Smooth muscle cell of the coronary artery (primary cell): ENCODE data around the gene MED29. TPM values are rescaled to one million over a fixed set of nuclear protein-coding genes. Genes with fewer than 3 reads are reported as not detected.

Experiments used
- total RNA-seq: library from RNA; depleted of rRNA; stranded (reverse); fragments of >200 nt; gene quantifications from 2 replicates; pipeline ENCODE4 v1.2.3, GENCODE V29; 2014; ENCODE audit warnings: low replicate concordance

MED29 gene, protein sequence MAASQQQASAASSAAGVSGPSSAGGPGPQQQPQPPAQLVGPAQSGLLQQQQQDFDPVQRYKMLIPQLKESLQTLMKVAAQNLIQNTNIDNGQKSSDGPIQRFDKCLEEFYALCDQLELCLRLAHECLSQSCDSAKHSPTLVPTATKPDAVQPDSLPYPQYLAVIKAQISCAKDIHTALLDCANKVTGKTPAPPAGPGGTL
- total RNA-seq: 9.4 and 11.0 TPM in 2 replicates

DNA sequence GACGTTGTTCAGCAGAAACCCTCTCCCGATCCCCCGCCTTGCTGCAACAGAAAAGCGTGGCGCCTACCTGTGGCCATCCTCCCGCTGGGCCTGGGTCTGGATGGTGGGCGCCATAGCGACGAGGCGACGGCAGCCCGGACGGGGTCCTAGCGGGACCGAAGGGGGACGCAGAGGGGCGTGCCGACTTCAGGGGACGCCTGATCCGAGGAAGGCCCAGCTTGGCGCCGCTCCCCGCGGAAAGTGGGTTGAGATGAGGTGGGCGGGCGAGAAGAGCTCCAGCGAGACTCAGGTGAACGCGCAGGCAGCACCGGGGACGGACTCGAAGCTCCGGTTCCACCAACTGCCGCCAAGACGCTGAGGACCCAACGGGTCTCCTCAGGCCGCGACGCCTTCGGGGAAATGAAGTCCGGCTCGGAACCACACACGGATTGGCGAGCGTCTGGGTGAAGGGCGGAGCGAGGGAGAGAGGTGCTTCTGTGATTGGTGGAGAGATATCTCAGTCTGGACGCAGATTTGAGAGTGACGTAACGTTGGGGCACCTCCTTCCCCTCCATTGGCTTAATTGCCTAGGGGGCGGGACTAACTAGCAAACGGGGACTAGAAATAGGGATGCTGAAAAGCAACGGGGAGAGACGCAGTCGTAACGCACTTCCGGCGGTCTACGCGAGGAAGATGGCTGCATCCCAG lies at the start of gene MED29, which contains the start of gene PAF1:
Gene MED29 (plus strand): TSS at position 628 of the 687 bp plus-strand sequence. CDS start 45 bp downstream, at position 673.
Gene PAF1 (minus strand): TSS at position 356 of the 687 bp plus-strand sequence. CDS start 242 bp downstream, at position 114.

DNA sequence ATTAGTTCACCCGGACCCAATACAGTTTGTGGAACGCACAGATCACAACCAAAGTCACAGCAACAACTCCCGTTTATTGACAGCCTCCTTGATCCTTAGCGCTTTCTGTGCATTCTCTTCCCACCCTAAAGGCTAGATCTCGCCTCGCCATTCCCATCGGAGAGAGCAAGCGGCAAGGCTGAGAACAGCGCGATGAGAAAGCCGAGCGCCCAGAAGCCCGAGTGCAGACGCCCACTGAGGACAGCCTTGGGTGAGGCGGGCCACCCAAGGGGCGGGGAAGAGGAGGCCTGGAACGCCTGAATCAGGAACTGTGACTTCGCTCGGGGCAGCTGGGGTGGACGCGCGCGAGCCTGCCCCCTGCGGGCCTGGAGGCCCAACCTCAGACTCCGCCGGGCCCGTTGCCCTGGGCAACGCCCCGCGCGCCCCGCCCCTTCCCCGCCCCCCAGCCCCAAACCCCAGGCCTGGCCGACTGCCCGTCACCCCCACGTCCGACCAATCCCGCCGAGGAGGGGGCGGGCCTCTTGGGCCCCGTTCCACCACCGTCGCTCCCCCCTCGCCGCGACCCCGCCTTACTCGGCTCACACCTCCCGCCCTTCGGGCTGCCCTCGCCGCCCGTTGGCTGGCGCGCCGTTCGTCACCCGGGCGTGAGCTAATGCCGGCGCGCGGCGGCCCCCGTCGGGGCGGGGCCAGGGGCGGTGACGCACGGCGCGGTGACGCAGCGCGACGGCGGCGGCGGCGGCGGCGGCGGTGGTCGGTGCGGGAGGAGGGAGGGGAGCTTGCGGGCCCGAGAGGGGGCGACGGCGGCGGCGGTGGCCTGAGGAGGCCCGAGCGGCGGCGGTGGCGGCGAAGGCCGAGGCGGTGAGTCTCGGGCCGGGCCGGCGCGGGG lies 49.2 kb upstream of the MED29 start, which contains the start of gene SAMD4B:
Gene SAMD4B (plus strand): TSS at position 703 of the 886 bp plus-strand sequence. CDS start 14,473 bp downstream, outside the sequence.

DNA sequence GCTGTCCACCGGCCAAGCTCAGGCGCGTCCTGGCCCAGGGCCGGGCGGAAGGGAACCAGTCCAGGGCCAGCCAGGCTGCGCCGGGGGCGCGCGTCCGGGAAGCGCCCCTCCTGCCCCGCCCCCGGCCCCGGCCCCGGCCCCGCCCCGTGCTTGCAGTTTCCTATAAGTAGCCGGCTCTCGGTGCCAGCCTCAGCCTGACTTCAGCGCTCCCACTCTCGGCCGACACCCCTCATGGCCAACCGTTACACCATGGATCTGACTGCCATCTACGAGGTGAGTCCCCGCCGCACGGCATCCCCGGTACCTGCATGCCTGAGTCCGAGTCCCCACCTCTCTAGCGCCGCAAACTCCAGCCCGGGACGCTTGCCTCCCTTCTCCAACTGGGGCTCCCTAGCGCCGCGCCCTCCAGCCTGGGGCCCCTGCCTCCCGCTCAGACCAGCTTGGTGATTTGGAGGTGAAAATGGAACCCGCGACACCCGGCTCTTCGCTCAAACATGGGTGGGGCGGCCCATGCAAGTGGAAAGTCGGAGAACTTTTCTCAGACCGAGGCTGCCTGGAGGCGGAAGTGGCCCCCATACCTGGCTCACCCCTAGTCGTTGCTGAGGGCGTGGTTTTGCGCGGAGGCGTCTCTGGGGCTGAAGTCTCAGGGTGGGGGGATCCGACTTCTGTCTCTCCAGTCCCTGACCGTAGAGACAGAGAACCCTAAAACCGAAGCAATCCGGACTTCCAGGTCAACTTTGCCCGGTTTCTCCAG lies 15.7 kb downstream of the MED29 start, which contains the start of gene ZFP36:
Gene ZFP36 (plus strand): TSS at position 192 of the 754 bp plus-strand sequence. CDS start 58 bp downstream, at position 250.

DNA sequence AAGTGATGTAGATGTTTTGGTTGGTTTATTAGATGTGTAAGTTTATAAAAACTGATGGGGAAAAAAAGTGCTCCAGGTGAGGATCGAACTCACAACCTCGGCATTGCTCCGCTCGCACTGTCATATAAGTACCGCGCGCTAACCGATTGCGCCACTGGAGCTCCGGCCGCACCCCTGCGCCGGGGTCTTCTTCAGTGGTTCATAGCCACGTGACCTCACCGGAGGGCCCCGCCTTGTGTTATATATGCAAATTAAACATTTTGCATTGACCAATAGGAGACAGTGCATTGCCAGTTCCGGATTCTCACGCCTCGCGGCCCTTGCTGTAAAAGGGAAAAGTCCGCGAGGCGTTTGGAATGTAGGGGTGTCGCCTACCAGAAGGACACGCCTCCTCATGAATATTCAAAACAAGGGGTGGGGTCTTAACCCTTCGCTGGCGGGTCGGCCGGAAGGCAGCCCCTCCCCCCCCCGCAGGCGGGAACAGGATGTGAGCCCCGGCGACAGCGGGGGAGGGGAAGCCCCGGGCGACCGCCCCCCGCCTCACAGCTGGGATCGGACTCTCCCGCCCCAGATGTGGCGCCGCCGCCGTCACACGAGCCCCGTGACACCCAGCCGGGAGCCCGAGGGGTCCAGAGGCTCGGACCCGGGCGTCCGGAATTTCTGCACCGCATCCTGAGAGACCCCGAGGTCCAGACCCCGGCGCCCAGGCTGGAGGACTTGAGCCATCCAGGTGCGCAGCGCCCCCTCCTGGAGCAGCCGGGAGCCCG lies 21.1 kb downstream of the MED29 start, which contains the start of gene PLEKHG2:
Gene PLEKHG2 (plus strand): TSS at position 570 of the 767 bp plus-strand sequence. CDS start 1,418 bp downstream, outside the sequence.

DNA sequence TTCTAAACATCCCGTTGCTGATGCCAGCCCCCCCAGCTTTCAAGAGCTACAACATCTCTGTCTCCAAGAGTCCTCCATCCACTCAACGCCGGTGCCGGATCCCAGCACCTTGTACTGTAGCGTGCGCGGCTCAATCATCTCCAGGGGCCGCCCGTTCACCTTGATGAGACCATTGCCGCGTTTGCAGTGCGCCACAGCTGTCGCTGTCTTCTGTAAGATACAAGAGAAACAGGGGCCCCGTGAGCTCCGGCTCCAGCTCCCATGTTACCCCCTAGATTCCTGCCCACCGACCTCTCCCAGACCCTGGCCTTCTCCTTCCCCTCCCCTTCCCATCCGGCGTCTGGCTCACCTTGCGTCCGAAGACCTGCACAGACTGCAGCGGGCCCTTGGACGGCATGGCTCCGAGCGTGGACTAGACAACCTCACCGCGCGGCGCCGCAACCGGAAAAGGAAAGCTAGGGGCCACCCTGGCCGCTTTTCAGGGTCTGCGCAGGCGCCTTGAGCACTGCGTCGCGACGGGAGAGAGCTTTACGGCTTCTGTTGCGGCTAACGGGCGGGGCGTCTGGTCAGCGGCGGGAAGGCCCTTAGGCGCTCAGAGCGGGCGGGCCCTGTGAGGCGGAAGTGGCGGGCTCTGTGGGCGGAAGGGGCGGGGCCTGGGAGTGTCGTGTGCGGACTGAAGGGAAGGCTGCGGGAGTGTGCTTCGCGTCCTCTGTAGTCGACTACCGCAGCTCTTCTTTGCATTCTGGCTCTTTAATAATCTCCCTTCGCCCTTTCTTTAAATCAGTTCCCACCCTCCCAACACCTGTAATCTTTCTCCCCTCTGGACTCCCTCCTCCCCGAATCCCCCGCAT lies 44.5 kb downstream of the MED29 start, which contains the start of gene RPS16:
Gene RPS16 (minus strand): TSS at position 451 of the 851 bp plus-strand sequence. CDS start 54 bp downstream, at position 397.

DNA sequence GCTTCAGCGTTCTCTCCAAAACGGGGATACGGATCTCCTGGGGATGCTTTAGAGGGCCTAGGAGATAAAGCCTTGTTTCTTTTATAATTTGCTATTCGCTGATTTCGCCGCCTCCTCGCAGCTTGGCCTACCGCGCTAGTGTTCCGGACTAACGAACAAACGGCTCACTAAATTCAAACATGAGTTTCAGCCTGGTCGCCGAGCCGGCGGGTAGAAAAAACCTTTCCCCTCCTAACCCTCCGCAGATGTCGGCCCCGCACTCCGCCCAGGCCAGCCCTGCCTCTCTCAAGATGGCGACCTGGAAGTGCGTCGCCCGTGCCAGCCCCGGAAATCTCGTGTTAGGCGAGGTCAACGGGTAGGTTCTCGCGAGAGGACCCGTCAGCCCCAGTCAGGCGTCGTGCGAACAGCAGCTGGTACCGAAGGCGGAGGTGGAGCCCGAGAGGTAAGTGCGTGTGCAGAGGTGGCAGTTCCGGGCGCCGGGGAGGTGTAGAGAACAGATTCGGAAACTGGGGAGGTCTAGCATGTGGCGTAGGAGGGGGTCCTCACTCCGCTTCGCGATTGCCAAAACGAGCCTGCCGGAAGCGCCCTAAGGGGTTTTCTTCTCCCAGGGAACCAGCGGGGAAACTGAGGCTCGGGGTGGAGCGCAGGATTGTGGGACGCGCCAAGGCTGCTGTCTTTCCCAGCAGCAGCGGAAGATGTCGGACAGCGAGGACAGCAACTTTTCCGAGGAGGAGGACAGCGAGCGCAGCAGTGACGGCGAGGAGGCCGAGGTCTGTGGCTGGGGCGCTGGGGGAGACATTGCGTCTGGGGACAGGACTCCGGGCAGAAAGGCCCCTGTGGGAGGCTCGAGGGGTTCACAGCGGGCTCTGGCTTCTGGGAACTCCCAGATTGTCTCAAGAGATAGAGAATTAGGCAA lies 54.3 kb downstream of the MED29 start, which contains the start of gene SUPT5H:
Gene SUPT5H (plus strand): TSS at position 387 of the 916 bp plus-strand sequence. CDS start 309 bp downstream, at position 696.

Other genes with a start within 250 kb of the MED29 start
- gene NCCRP1, start 194.4 kb upstream of the MED29 start, total RNA-seq: not detected in 2 replicates
- not detected in 2 replicates for gene SYCN, start 187.1 kb upstream of the MED29 start, total RNA-seq
- gene IFNL3, start 146.4 kb upstream of the MED29 start, total RNA-seq: not detected in 2 replicates
- not detected in 2 replicates for gene IFNL4, start 142.5 kb upstream of the MED29 start, total RNA-seq
- gene IFNL2, start 123.0 kb upstream of the MED29 start, total RNA-seq: not detected in 2 replicates
- not detected in 2 replicates for gene IFNL1, start 95.0 kb upstream of the MED29 start, total RNA-seq
- 0.08 and 0.12 TPM in 2 replicates for gene LRFN1, start 70.5 kb upstream of the MED29 start, total RNA-seq
- 0.60 and 0.70 TPM in 2 replicates for gene GMFG, start 55.3 kb upstream of the MED29 start, total RNA-seq
- gene SAMD4B, start 49.0 kb upstream of the MED29 start, total RNA-seq: 22.5 and 38.7 TPM in 2 replicates
- 40.4 and 86.8 TPM in 2 replicates for gene PAF1, start 272 bp upstream of the MED29 start, total RNA-seq
- gene ZFP36, start 15.5 kb downstream of the MED29 start, total RNA-seq: 0.60 and 3.7 TPM in 2 replicates
- gene PLEKHG2, start 21.3 kb downstream of the MED29 start, total RNA-seq: 5.1 and 20.7 TPM in 2 replicates
- 185 and 379 TPM in 2 replicates for gene RPS16, start 44.6 kb downstream of the MED29 start, total RNA-seq
- gene SUPT5H, start 54.2 kb downstream of the MED29 start, total RNA-seq: 56.4 and 138 TPM in 2 replicates
- gene TIMM50, start 89.5 kb downstream of the MED29 start, total RNA-seq: 46.9 and 63.3 TPM in 2 replicates
- gene DLL3, start 107.6 kb downstream of the MED29 start, total RNA-seq: 0.08 TPM in 1 of 2 replicates, not detected in the other
- not detected in 2 replicates for gene SELENOV, start 123.8 kb downstream of the MED29 start, total RNA-seq
- 2.0 and 2.9 TPM in 2 replicates for gene EID2B, start 141.5 kb downstream of the MED29 start, total RNA-seq
- gene EID2, start 148.8 kb downstream of the MED29 start, total RNA-seq: 3.3 and 13.4 TPM in 2 replicates
- gene LGALS13, start 211.1 kb downstream of the MED29 start, total RNA-seq: not detected in 2 replicates